HG03045 (cell line): ENCODE data around the gene HGF.
A peak's percentile ranks its signal among the peaks of the same experiment; 100 is the strongest.

Source experiments
- ATAC-seq: cut with Tn5 transposase; IDR thresholded peaks from one replicate; pipeline ENCODE4 v1.9.1; 2021; ENCODE audit warnings: mild to moderate bottlenecking, moderate library complexity; ENCODE audit not compliant: unreplicated experiment

The HGF gene

DNA sequence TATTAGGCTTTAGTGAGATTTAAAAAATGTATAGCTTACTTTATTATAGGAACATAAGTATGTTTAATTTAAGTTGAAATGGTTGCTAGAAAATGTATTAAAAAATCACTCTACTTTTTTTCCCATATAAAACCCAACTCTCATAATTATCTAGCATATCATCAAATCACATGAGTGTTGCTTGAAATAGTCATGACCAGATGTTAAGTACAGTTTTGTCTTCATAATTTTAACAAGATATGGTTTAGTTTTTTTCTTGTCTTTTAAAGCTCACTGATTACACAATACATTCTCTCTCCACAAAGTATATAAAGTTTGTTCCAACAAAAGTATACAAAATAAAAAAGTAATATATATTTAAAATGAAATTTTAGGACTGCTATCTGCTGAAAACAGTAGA lies 82.8 kb downstream of the HGF start:
- ATAC-seq: no peak

DNA sequence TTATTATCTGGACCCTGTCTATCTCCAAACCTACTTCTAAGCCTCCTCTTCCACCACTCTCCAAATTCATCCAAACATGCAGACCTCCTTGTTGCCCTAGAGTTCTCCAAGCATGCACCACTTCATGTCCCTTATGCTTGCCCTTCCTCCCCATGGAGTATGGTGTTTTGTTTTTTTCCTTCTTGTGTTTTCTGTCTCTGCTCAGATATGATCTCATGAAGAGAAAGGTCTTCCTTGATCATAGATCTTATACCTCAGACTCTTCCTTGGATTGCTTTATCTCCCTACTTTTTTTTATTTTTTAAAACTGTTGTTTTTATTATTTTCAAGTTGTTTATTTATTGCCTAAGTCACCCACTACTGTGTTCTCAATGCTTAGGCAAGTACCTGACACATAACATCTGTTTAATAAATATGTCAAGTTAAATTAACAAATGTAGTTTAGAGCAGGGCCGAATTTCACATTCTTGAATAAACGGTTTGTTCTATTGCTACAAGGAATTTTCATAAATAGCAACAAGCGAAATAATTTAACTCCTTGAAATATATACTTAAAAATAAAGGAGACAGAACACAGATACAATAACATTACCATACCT lies 84.5 kb downstream of the HGF start:
- ATAC-seq: no peak

DNA sequence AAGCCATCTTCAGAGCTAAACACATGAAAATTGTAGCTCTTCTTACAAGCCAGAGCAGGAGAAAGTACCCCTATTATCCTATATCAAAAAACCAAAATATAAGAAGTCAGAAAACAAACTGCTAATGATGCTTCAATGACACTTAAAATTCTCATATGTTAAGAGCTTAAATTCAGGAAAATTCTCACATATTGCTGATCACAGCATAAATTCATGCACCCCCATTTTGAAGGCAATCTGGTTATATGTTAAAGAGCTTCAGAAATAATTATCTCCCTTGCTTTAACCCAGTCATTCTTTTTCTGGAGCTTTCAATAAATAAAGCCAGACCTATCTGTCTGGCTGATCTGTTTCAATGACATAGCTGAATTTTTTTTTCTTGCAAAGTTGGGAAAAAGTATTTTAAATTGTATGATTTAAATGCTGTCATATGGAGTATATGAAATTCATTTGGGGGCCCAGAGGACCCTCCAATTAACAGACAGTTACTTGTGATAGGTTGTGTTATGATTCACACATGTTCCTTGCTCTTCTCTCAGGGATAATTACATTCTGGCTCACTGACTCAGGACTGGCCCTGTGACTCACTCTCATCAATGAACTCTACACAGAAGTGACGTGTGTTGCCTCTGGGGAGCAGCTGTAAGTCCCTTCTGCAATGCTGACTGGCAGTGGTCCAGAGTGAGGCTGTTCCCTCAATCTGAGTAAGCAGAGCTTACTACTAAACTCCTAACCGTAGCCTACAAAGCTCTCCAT lies 85.2 kb downstream of the HGF start:
- ATAC-seq: peak; percentile 81

DNA sequence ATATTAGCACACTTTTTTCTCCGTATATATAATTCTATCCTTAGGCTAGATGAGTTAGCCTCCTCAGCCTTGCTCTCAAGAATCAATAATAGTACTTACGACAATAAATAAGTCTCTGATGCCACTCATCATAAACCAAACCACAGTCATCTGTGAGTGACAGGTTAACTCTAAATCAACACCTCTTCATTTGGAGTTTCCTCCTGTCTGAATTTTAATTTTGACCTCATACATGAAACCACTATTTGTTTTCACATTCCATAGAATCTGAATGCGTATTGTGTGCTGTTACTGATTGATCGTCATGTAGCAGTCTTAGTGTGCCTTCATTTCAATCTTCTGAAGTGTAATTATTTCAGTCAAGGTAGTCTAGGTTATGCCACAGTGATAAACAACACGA lies 85.8 kb downstream of the HGF start:
- ATAC-seq: no peak

DNA sequence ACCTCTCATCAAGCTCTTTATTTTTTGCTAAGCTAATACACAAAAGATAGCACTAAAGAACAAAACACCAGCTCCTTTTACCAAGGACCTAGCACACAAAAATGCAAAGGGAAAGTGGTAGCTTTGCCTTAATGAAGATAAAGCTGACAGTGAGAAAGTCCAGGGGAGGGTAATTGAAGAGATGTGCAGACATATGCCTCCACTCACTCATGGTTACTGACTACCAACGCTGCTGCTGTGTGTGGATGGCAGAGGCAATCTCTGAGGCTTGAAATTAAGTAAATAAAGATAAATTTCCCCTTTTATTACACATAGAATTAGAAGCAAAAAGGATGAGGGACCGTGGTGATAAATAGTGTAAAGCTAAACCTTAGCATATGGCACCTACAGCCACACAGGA lies 87.0 kb downstream of the HGF start:
- no peak for ATAC-seq

DNA sequence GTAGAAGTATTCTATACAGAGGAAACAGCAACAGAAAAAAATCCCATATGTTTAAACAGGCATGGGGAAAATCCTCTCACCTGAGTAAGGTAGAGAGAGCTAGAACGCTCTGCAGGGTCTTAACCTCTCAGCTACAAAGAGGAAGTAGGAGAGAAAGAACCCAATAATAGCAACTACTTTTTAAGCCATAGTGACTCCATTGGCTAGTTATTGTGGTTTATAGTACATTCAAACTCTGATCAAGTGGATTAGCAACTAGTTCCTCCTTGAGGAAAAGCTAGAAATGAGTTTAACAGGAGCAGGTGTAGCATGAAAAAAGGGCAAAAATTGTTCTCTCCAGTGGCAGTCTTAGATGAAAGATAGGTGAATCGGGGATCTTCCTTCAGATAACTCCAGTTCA lies 89.7 kb downstream of the HGF start:
- no peak for ATAC-seq

DNA sequence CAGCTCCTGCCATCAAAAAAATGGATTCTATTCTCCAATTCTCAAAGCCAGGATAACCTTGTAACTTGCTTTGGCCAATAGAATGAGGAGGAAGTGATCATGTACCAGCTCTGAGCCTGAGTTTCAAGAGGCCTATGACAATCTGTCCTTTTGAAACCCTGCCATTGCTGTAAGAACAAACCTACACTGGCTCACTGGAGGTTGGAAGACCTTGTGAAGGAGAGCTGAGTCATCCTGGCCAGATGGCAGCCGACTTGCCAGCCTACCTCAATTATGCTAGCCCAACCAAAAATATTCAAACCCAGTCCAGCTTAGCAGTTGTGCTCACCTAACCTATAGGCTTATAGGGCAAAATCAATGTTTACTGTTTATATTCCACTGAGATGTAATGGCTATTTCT lies 93.0 kb downstream of the HGF start:
- no peak for ATAC-seq

DNA sequence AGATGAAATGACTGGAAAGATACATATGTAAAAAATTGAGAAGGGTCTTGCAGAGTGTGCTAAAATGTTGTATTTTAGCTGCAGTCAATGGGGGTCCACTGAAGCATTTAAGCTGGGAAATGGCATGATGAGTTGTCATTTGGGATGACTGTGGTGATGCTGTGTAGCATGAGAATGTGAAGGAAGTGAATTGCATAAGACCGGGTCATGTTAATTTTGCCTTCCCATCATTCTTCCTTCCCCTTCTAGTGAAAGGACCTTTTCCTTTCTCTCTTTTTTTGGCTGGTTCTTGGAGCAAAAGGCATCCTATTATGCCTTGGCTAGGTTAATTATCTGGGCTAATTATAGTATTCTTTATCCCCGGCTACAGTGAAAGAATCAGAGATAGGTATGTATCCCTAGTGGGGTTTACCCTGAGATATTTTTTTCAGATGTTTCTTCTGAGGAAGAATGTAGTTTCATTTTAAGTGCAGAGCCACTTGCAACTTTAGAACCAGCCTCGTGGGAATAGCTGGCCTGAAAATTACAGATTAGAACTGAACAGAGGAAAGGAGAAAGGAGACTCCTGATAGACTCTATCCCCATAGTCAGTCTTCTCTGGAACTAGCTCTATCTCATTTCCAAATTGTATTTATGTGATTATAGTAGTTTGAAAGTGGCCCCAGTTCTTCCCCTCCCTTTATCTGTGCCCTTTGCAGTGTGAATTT lies 93.6 kb downstream of the HGF start:
- ATAC-seq: no peak

DNA sequence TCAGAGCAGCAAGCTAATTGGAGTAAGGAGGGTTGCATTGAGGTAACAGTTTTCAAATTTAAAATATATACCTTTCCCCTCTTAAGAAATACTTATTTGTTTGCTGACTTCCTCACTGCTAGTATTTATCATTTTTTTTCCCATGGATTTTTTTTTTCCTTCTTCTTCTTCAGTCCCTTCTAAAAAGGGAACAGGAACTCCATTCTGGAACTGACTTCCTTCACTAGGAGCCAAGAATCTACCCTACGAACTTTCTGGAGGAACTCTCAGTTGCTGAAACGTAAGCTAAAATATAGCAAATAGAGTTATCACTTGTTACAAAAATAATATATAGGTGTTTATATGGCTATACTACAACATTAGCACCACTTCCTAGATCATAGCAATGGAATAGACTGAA lies 95.4 kb downstream of the HGF start:
- no peak for ATAC-seq

DNA sequence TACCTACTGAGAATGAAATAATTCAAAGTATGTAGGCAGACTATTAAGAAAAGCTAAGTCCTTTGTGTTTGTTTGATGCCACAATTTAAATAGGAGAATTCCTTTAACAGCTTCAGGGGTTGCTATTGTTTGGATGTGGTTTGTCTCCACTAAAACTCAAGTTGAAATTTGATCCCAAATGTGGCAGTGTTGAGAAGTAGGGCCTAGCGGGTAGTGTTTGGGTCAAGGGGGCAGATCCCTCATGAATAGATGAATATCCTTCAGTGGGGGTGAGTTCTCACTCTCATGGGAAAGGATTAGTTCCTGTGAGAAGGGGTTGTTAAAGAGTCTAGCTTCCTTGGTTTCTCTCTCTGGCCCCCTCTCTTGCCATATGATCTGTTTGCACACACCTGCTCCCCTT lies 97.0 kb downstream of the HGF start:
- ATAC-seq: no peak

DNA sequence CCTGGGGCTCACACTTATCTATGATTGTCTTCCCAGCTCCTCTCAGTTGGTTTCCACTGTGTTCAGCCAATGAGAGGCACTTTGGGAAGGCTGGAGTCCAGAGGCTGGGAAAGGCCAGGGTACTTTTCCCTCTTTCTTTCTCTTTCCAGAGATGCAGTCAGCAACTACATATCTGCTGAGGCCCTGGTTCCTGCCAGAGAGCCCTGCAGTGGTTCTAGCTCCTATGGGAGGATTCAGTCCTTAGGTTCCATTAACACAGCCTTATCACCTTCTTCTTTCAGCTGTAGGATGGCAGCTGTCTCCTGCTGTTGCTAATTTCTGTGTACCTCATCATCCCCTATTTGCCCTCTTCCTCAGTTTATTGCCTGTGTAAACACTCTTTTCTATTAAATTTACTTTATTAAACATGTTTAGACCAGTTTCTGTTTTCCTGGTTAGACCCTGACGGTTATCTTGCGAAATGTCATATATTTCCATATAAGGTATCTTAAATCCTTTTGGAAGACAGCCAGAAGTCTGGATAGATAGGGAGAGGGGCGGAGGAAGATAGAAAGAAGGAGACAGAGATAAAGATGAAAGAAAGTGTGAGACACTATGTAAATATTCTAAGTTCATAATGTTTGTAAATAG lies 100.3 kb downstream of the HGF start:
- ATAC-seq: no peak

DNA sequence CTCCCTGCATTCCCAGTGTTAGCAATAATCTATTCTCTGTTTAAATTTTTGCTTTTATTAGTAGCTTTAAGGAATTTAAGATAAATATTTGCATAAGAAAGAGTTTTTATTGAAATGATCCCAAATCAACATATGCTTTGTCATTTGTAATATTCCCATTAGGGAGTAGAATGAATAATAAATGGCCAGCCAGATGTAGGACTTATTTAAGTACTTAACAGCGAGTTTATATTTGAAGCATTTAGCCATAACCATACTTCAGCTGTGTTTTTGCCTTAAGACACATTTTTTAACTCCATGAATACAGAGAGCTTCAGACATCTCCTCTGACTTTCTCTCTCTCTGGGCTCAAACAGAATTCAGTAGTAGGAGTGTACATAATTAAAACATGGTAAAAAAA lies 103.6 kb downstream of the HGF start:
- no peak for ATAC-seq

DNA sequence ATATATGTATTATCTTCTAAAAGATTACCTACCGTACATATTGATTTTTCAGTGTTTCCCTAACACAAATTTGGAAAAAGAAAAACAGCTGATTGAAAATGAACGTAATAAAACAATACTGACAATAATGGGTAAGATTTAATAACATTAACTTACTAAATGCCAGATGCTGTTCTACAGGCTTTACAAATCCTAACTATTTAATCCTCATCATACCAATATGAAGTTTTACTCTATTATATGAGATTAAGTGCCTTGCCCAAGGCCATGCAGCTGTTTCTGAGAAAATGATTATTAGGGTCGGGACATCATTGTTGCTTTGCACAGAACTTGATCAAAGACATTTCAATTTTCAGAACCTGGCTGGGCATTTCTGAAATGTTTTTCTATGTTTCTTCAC lies 104.6 kb downstream of the HGF start:
- ATAC-seq: no peak

DNA sequence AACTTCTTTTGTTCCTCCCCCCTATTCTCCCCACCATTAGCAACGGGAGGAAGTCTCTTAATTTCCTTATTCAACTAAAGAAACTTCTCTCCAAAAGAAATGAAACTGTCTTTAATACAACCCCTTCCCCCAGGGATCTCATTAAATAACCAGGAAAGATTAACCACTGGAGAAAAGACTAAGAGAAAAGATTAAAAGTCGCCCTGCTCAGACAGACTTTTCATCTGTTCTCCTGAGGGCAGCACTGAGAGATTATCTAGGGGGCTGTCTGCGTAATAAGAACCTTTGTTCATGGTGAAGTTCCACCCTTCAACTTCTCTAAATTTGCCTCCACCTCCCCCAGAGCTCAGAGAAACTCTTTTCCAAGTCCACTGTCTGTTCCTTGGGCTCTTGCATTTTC lies 105.5 kb downstream of the HGF start:
- no peak for ATAC-seq

DNA sequence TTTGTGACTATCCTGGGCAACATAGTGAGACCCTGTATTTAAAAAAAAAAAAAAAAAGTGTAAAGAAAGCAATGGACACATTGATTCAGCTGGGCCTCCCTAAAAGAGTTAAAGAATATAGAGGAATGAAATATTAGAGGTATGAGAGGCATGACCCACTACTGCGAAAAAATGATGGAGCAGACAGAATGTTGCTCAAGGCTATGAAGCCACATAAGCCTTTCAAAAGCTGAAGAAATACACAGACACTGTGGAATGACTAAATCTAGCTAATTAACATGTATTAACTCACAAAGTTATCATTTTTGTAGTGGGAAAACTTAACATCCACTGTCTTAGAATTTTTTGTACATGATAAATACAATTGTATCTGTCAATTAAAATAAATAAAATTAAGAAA lies 107.3 kb downstream of the HGF start:
- ATAC-seq: no peak

DNA sequence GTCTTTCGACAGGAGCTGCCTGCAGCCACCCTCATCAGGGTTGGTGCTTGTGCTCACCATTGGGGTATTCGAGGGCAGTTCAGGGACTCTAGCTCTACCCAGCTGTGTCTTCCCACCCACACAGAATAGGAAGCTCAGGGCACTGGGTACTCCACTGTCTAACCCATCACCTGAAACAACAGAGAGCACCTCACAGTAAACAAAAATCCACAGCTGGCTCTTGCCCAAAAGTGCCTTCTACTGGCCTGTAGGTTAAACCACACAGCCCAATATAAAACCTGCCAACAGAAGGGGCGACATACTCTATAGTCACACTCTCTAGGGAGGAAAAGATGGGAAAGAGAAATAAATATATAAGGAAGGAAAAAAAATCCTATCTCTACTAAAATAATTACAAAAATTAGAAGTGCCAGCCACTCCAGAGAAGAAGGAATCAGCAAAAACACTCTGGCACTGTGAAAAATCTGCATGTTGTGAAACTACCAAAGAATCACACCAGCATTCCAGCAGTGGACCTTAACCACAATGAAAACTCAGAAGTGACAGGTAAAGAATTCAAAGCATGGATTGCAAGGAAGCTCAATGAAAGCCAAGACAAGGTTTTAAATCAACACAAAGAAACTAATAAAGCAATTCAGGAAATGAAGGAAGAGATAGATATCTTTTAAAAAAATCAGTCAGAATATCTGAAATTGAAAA lies 110.0 kb downstream of the HGF start:
- ATAC-seq: no peak

DNA sequence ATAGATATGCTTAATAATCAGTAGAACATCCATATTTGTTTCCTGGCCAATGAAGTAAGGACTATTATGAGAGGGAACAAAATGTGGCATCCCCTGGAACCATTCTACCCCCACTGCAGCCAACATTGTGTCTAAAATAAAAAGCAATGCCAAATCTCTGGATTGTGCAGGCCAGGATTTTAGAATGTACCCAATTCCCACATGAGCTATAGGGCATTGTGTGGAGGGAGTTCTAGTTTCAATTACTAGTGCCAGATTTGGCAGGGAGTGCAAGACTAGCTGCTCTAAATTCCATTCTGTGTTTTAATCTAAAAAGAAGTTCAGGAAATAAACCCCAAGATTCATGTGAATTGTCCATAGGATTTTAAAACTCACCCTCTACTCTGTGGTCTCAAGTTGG lies 112.3 kb downstream of the HGF start:
- no peak for ATAC-seq

DNA sequence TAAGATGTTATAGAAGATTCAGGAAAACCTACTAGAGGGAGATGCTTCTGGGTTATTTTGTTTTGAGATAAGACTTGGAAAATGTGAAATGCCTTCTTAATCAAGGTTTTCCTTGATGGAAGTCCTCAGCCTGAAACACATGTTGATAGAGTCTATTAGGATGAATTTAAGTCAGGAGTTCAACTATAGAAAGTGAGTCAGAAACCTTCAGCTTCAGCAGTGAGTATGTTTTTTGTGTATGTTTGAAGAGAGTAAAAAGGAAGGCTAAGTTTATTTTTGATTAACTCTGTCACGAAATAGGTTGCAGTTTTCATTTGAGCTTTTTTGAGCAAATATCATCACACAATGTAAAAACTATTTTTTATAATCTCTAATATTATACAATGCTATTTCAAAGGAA lies 114.6 kb downstream of the HGF start:
- no peak for ATAC-seq

DNA sequence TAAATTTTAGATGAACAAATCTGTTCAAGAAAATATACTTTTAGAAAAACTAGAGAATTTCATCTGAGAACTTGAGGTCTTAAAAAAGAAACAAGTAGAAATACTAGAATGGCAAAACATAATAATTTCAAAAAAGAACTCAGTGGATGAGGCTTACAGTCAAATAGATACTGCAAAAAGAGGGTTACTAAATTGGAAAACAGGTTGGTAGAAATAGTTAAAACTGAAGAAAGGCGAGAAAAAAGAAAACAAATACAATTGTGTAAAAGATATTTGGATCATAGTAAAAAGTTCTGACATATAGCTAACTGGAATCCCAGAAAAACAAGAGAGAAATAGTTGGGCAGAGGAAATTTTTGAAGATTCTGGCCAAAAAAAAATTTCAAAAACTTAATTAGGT lies 117.6 kb downstream of the HGF start:
- no peak for ATAC-seq
